Activated naive CD4-positive, alpha-beta T cell treated with Interleukin-2 at 50 U/mL for 16 hours (primary cell): ENCODE measurements around the gene LIN37.
A peak's percentile ranks its signal among the peaks of the same experiment; 100 is the strongest.

ENCODE experiments used
- DNase-seq: peaks from one replicate; pipeline ENCODE4 v3.0.0-alpha.2; 2020

LIN37 gene

GRCh38 chr19:35736913-35737886 lies 11.2 kb upstream of the LIN37 start:
- DNase-seq = no peak

GRCh38 chr19:35738021-35738886 lies 10.1 kb upstream of the LIN37 start:
- DNase-seq = no peak

- no peak for DNase-seq
These were observed 9.5 kb upstream of the LIN37 start for GRCh38 chr19:35738887-35739229.

GRCh38 chr19:35739275-35740107 lies 8.9 kb upstream of the LIN37 start:
- no peak for DNase-seq

- DNase-seq = no peak
These were observed 8.3 kb upstream of the LIN37 start for GRCh38 chr19:35740108-35740422.

- peak; percentile 96 for DNase-seq
These were observed 7.8 kb upstream of the LIN37 start for GRCh38 chr19:35740423-35741202.

GRCh38 chr19:35741203-35741515 lies 7.2 kb upstream of the LIN37 start:
- DNase-seq = no peak

- DNase-seq = peak; percentile 80
These were observed 6.2 kb upstream of the LIN37 start, which contains the start of gene IGFLR1 for GRCh38 chr19:35742121-35742724. TSS of gene IGFLR1 (minus strand) at chr19:35742452. CDS start at chr19:35741180, 1,272 bp downstream.

GRCh38 chr19:35743640-35744429 lies 4.5 kb upstream of the LIN37 start:
- no peak for DNase-seq

- peak; percentile 93 for DNase-seq
These were observed 3.7 kb upstream of the LIN37 start for GRCh38 chr19:35744430-35745327.

GRCh38 chr19:35745328-35746086 lies 2.9 kb upstream of the LIN37 start, which contains the start of the genes PSENEN and U2AF1L4:
TSS of gene PSENEN (plus strand) at chr19:35745651. CDS start at chr19:35745931, 280 bp downstream.
TSS of gene U2AF1L4 (minus strand) at chr19:35745418. CDS start at chr19:35745391, 27 bp downstream.
- DNase-seq = peak; percentile 96

- DNase-seq = no peak
These were observed 2.3 kb upstream of the LIN37 start for GRCh38 chr19:35746087-35746462.

- DNase-seq = no peak
These were observed 1.8 kb upstream of the LIN37 start for GRCh38 chr19:35746531-35746930.

- DNase-seq = no peak
These were observed 1.8 kb downstream of the LIN37 start for GRCh38 chr19:35750167-35750566.

- no peak for DNase-seq
These were observed 3.7 kb downstream of the LIN37 start for GRCh38 chr19:35751839-35752745.

GRCh38 chr19:35752746-35753350 lies 4.5 kb downstream of the LIN37 start:
- no peak for DNase-seq
